Kidney (tissue), 14 donors: ENCODE results near the gene LHPP. TPM values are rescaled to one million over a fixed set of nuclear protein-coding genes. Genes with fewer than 3 reads are reported as not detected.

ENCODE experiments used
- DNase-seq, 5 donors: peaks; one replicate each; pipeline ENCODE4 v3.0.0-alpha.2; 2013 to 2020
- FAIRE-seq: peaks from 2 replicates; lab custom pipeline; 2012; peaks lifted over from hg19 to GRCh38; lab: Jason Lieb, UNC
- H3K27ac ChIP-seq, 2 donors: one replicate each; pipeline ENCODE4 v1.7.0; 2013; ENCODE audit warnings: low read depth in 2 of 2, low read length in 2 of 2, inconsistent platforms in 1 of 2
- H3K27me3 ChIP-seq: one replicate; pipeline ENCODE4 v1.7.1; 2013; ENCODE audit warnings: low read length, inconsistent platforms; ENCODE audit not compliant: control insufficient read depth, insufficient read depth
- H3K36me3 ChIP-seq, 3 donors: one replicate each; pipeline versions ENCODE4 v1.7.0 to v1.7.1; 2013; ENCODE audit warnings: low read length in 3 of 3, control low read depth in 1 of 3, inconsistent platforms in 1 of 3; ENCODE audit not compliant: insufficient read depth in 3 of 3, control insufficient read depth in 2 of 3
- H3K4me1 ChIP-seq, 3 donors: one replicate each; pipeline versions ENCODE4 v1.7.0 to v1.7.1; 2013; ENCODE audit warnings: low read length in 3 of 3, inconsistent platforms in 1 of 3, low read depth in 1 of 3; ENCODE audit not compliant: control insufficient read depth in 2 of 3, insufficient read depth in 2 of 3
- H3K4me3 ChIP-seq, 3 donors: one replicate each; pipeline versions ENCODE4 v1.7.0 to v1.8.1; 2013; ENCODE audit warnings: low read length in 3 of 3, control low read depth in 1 of 3, inconsistent platforms in 1 of 3
- H3K9ac ChIP-seq, 3 donors: one replicate each; pipeline versions ENCODE4 v1.7.0 to v1.7.1; 2013; ENCODE audit warnings: low read length in 3 of 3, control low read depth in 1 of 3, inconsistent platforms in 1 of 3
- H3K9me3 ChIP-seq, 3 donors: one replicate each; pipeline versions ENCODE4 v1.7.0 to v1.7.1; 2013; ENCODE audit warnings: low read length in 3 of 3, control low read depth in 1 of 3, inconsistent platforms in 1 of 3; ENCODE audit not compliant: control insufficient read depth in 2 of 3, insufficient read depth in 1 of 3
- CTCF ChIP-seq: IDR thresholded peaks from 3 replicates; pipeline ENCODE4 v1.5.1; 2012; ENCODE audit warnings: mild to moderate bottlenecking, moderate library complexity, borderline replicate concordance; ENCODE audit not compliant: insufficient read depth; ENCODE audit errors: extremely low read depth
- intact Hi-C: fragments of 100-400 bp; cut with DNase I; formaldehyde crosslinking; loops from one replicate; pipeline ENCODE4 v1.11.1; 2022
- polyA plus RNA-seq: library from polyadenylated mRNA; stranded (reverse); fragments of 350-450 nt; fragmentation: Illumina TruSeq; extraction: RNeasy Lipid Tissue Mini Kit (QIAGEN cat#74804); gene quantifications from one replicate; pipeline ENCODE4 v1.2.3, GENCODE V29; 2014; ENCODE audit warnings: low read depth, low replicate concordance; ENCODE audit not compliant: insufficient read depth
- total RNA-seq: library from RNA; stranded (reverse); fragmentation: NEBNext Ultra II Directional; extraction: Animal tissue kit (Norgen Biotek cat#: 25700); gene quantifications from one replicate; pipeline ENCODE4 v1.2.1, GENCODE V29; 2021
- donor health status: control.
- donor health status: control.
- donor health status: control.
- donor health status: control.
- donor health status: control.
- donor health status: DM: yes; HTN: yes; CAD: no.
- donor health status: Normal renal cell carcinoma (clear cell type).

Gene LHPP
- total and polyA plus RNA-seq, 2 donors from 2014 or later, result 16.6 to 52.5 TPM

- Histone ChIP-seq H3K27ac (peak overlapping the region in 1 of 2 donors; percentile 17), H3K9me3 (no peaks in the 10 kb centered on the region), H3K27me3 (no peaks in the 10 kb centered on the region), H3K4me3 (no peak overlapping the region), H3K36me3 (peaks cover 0 to 4% (median 3%) of the 10 kb centered on the region in 3 donors), H3K4me1 (peaks cover 0 to 45% (median 25%) of the 10 kb centered on the region in 3 donors), H3K9ac (no peak overlapping the region)
- intact Hi-C loops, result no loop called here
- FAIRE-seq (no peak), DNase-seq (no peak)
- TF ChIP-seq CTCF, result no peak
These were observed 191.1 kb downstream of the LHPP start for GRCh38 chr10:124652701-124653100.

- H3K4me3 ChIP-seq, result no peak overlapping the region
- peaks cover 0 to 4% (median 3%) of the 10 kb centered on the region in 3 donors for H3K36me3 ChIP-seq
- intact Hi-C loops, result no loop called here
- FAIRE-seq (no peak), DNase-seq (no peak)
- no peaks in the 10 kb centered on the region for H3K9me3 ChIP-seq
- peaks cover 0 to 40% (median 24%) of the 10 kb centered on the region in 3 donors for H3K4me1 ChIP-seq
- H3K27me3 ChIP-seq, result no peaks in the 10 kb centered on the region
- peak overlapping the region; percentile 33 to 42 for H3K27ac ChIP-seq
- no peak for TF ChIP-seq CTCF
- no peak overlapping the region for H3K9ac ChIP-seq
These were observed 191.7 kb downstream of the LHPP start for GRCh38 chr10:124653311-124653710.

GRCh38 chr10:124653811-124654651, 192.4 kb downstream of the LHPP start:
- H3K36me3 ChIP-seq, result peaks cover 0 to 4% (median 3%) of the 10 kb centered on the region in 3 donors
- H3K9ac ChIP-seq, result no peak overlapping the region
- peak overlapping the region; percentile 42 to 68 for H3K27ac ChIP-seq
- TF ChIP-seq CTCF, result no peak
- H3K4me1 ChIP-seq, result peaks cover 0 to 36% (median 17%) of the 10 kb centered on the region in 3 donors
- FAIRE-seq, result no peak
- intact Hi-C loops, result no loop called here
- no peaks in the 10 kb centered on the region for H3K9me3 ChIP-seq
- H3K27me3 ChIP-seq, result no peaks in the 10 kb centered on the region
- no peak overlapping the region for H3K4me3 ChIP-seq
- no peak for DNase-seq
